ENCODE data around the gene ANO1. TPM values are rescaled to one million over a fixed set of nuclear protein-coding genes. Genes with fewer than 3 reads are reported as not detected.

ANO1 gene
- total RNA-seq, 1 donor from 2014 or later, result not detected

- DNase-seq (ENCODE audit: low read depth in 2 of 2), result no peak
Observed at GRCh38 chr11:70092959-70093715, 15.0 kb downstream of the ANO1 start.

GRCh38 chr11:70095541-70096252 is 17.6 kb downstream of the ANO1 start:
- DNase-seq (ENCODE audit: low read depth in 2 of 2), result no peak

GRCh38 chr11:70097783-70098563 is 19.9 kb downstream of the ANO1 start:
- DNase-seq (ENCODE audit: low read depth in 2 of 2), result no peak

GRCh38 chr11:70098936-70099335 is 20.8 kb downstream of the ANO1 start:
- DNase-seq (ENCODE audit: low read depth in 2 of 2), result no peak

GRCh38 chr11:70099578-70100279 is 21.6 kb downstream of the ANO1 start:
- DNase-seq (ENCODE audit: low read depth in 2 of 2), result no peak

- DNase-seq (ENCODE audit: low read depth in 2 of 2), result no peak
Observed at GRCh38 chr11:70100280-70100603, 22.1 kb downstream of the ANO1 start.

GRCh38 chr11:70100791-70101190 is 22.7 kb downstream of the ANO1 start:
- no peak for DNase-seq (ENCODE audit: low read depth in 2 of 2)

- DNase-seq (ENCODE audit: low read depth in 2 of 2), result no peak
Observed at GRCh38 chr11:70103256-70103975, 25.3 kb downstream of the ANO1 start.

- DNase-seq (ENCODE audit: low read depth in 2 of 2), result no peak
Observed at GRCh38 chr11:70104419-70104818, 26.3 kb downstream of the ANO1 start.

- DNase-seq (ENCODE audit: low read depth in 2 of 2), result no peak
Observed at GRCh38 chr11:70104961-70105360, 26.8 kb downstream of the ANO1 start.

GRCh38 chr11:70105369-70105754 is 27.2 kb downstream of the ANO1 start:
- DNase-seq (ENCODE audit: low read depth in 2 of 2), result no peak

- no peak for DNase-seq (ENCODE audit: low read depth in 2 of 2)
Observed at GRCh38 chr11:70105755-70106571, 27.8 kb downstream of the ANO1 start.

- DNase-seq (ENCODE audit: low read depth in 2 of 2), result no peak
Observed at GRCh38 chr11:70106757-70107156, 28.6 kb downstream of the ANO1 start.

- no peak for DNase-seq (ENCODE audit: low read depth in 2 of 2)
Observed at GRCh38 chr11:70107191-70107590, 29.1 kb downstream of the ANO1 start.

- DNase-seq (ENCODE audit: low read depth in 2 of 2), result no peak
Observed at GRCh38 chr11:70107756-70108155, 29.6 kb downstream of the ANO1 start.

GRCh38 chr11:70108250-70108649 is 30.1 kb downstream of the ANO1 start:
- no peak for DNase-seq (ENCODE audit: low read depth in 2 of 2)

- no peak for DNase-seq (ENCODE audit: low read depth in 2 of 2)
Observed at GRCh38 chr11:70109006-70109405, 30.9 kb downstream of the ANO1 start.

- no peak for DNase-seq (ENCODE audit: low read depth in 2 of 2)
Observed at GRCh38 chr11:70109903-70110302, 31.8 kb downstream of the ANO1 start.

GRCh38 chr11:70110538-70111055 is 32.5 kb downstream of the ANO1 start:
- DNase-seq (ENCODE audit: low read depth in 2 of 2), result no peak
